Type B pancreatic cell (in vitro differentiated cells): ENCODE results near the gene UBR2. TPM values are rescaled to one million over a fixed set of nuclear protein-coding genes. Genes with fewer than 3 reads are reported as not detected.

Experiments
- DNase-seq: peaks from one replicate; pipeline ENCODE4 v3.0.0; 2021; ENCODE audit warnings: mixed read lengths; ENCODE audit not compliant: unreplicated experiment; ENCODE audit errors: extremely low spot score
- H3K27ac Mint-ChIP-seq: 2 replicates; pipeline ENCODE4 v1.8.0; 2021; ENCODE audit warnings: mild to moderate bottlenecking, mixed read lengths
- H3K27me3 Mint-ChIP-seq: 2 replicates; pipeline ENCODE4 v1.8.0; 2021; ENCODE audit warnings: mixed read lengths
- H3K36me3 Mint-ChIP-seq: 2 replicates; pipeline ENCODE4 v1.8.0; 2021; ENCODE audit warnings: mixed read lengths
- H3K4me1 Mint-ChIP-seq: one replicate; pipeline ENCODE4 v1.8.0; 2021; ENCODE audit warnings: mixed read lengths; ENCODE audit not compliant: unreplicated experiment
- H3K4me3 Mint-ChIP-seq: 2 replicates; pipeline ENCODE4 v1.8.0; 2021; ENCODE audit warnings: mild to moderate bottlenecking, mixed read lengths
- H3K9me3 Mint-ChIP-seq: 2 replicates; pipeline ENCODE4 v1.8.0; 2021; ENCODE audit warnings: mixed read lengths
- CTCF ChIP-seq: fragments of 200-600 bp; sonication (generic); conservative IDR thresholded peaks from 2 replicates; pipeline ENCODE4 v1.5.0; 2021; ENCODE audit warnings: antibody characterized with exemption, mild to moderate bottlenecking
- total RNA-seq: library from RNA; stranded (reverse); gene quantifications from 2 replicates; pipeline ENCODE4 v1.2.1, GENCODE V29; 2021; ENCODE audit warnings: low replicate concordance

UBR2 gene
- total RNA-seq, 1 donor from 2014 or later, result 26.6 TPM

- Mint-ChIP-seq H3K4me3 (peak overlapping the region; percentile 89), H3K27ac (peak overlapping the region; percentile 49), H3K36me3 (no peaks in the 10 kb centered on the region), H3K9me3 (no peaks in the 10 kb centered on the region), H3K27me3 (peaks cover 6% of the 10 kb centered on the region), H3K4me1 (peaks cover 11% of the 10 kb centered on the region)
- DNase-seq, result peak; percentile 86
- TF ChIP-seq CTCF, result peak; percentile 100
These were observed 16.2 kb upstream of the UBR2 start for GRCh38 chr6:42547407-42548329.

GRCh38 chr6:42550277-42550676, 13.6 kb upstream of the UBR2 start:
- Mint-ChIP-seq H3K36me3 (no peaks in the 10 kb centered on the region), H3K4me3 (no peak overlapping the region), H3K9me3 (no peaks in the 10 kb centered on the region), H3K4me1 (peaks cover 11% of the 10 kb centered on the region), H3K27me3 (peaks cover 6% of the 10 kb centered on the region), H3K27ac (no peak overlapping the region)
- DNase-seq, result no peak
- no peak for TF ChIP-seq CTCF

GRCh38 chr6:42551217-42551616, 12.6 kb upstream of the UBR2 start:
- Mint-ChIP-seq H3K9me3 (no peaks in the 10 kb centered on the region), H3K36me3 (no peaks in the 10 kb centered on the region), H3K27me3 (peaks cover 6% of the 10 kb centered on the region), H3K4me3 (no peak overlapping the region), H3K4me1 (peaks cover 11% of the 10 kb centered on the region), H3K27ac (no peak overlapping the region)
- no peak for TF ChIP-seq CTCF
- DNase-seq, result no peak

- Mint-ChIP-seq H3K4me3 (no peak overlapping the region), H3K27ac (no peak overlapping the region), H3K27me3 (peaks cover 6% of the 10 kb centered on the region), H3K36me3 (no peaks in the 10 kb centered on the region), H3K4me1 (peaks cover 7% of the 10 kb centered on the region), H3K9me3 (no peaks in the 10 kb centered on the region)
- DNase-seq, result no peak
- no peak for TF ChIP-seq CTCF
These were observed 11.4 kb upstream of the UBR2 start for GRCh38 chr6:42552380-42552779.

GRCh38 chr6:42555477-42556457, 8.1 kb upstream of the UBR2 start:
- DNase-seq, result no peak
- Mint-ChIP-seq H3K36me3 (no peaks in the 10 kb centered on the region), H3K27ac (peak overlapping the region; percentile 47), H3K27me3 (no peaks in the 10 kb centered on the region), H3K9me3 (no peaks in the 10 kb centered on the region), H3K4me3 (peak overlapping the region; percentile 3), H3K4me1 (no peaks in the 10 kb centered on the region)
- no peak for TF ChIP-seq CTCF
